HG02678 (cell line): ENCODE data around the gene LMLN.
"Not testable (repeated sequence)": the region's sequence is repeated elsewhere in the genome, so short reads cannot be mapped to it uniquely, and the experiment has no call there.

Experiments
- ATAC-seq: cut with Tn5 transposase; IDR thresholded peaks from one replicate; pipeline ENCODE4 v1.9.1; 2021; ENCODE audit warnings: mild to moderate bottlenecking, moderate library complexity; ENCODE audit not compliant: unreplicated experiment

The LMLN gene

GRCh38 chr3:197959891-197960693 lies at the start of gene LMLN:
Gene LMLN, plus strand, starts transcription at chr3:197960217. Its CDS starts 29 bp downstream, at chr3:197960246.
- ATAC-seq, result peak; percentile 98

- ATAC-seq, result no peak
Observed at GRCh38 chr3:197912741-197913476, 47.1 kb upstream of the LMLN start.

- ATAC-seq, result no peak
Observed at GRCh38 chr3:197913641-197914380, 46.2 kb upstream of the LMLN start.

- not testable (repeated sequence) for ATAC-seq
Observed at GRCh38 chr3:197921429-197922275, 38.4 kb upstream of the LMLN start.

GRCh38 chr3:197926418-197926817 lies 33.6 kb upstream of the LMLN start:
- ATAC-seq, result no peak

GRCh38 chr3:197927578-197927977 lies 32.4 kb upstream of the LMLN start:
- not testable (repeated sequence) for ATAC-seq

GRCh38 chr3:197936819-197937384 lies 23.1 kb upstream of the LMLN start:
- no peak for ATAC-seq

GRCh38 chr3:197940745-197941384 lies 19.2 kb upstream of the LMLN start:
- ATAC-seq, result no peak

- no peak for ATAC-seq
Observed at GRCh38 chr3:197942956-197943556, 17.0 kb upstream of the LMLN start.

- peak; percentile 1 for ATAC-seq
Observed at GRCh38 chr3:197949191-197949777, 10.7 kb upstream of the LMLN start.

- ATAC-seq, result peak; percentile 84
Observed at GRCh38 chr3:197949778-197950676, 10.0 kb upstream of the LMLN start, which contains the start of gene RPL35A. Gene RPL35A, plus strand, starts transcription at chr3:197950190. Its CDS starts 778 bp downstream, at chr3:197950968.

- ATAC-seq, result no peak
Observed at GRCh38 chr3:197950677-197951061, 9.3 kb upstream of the LMLN start.

GRCh38 chr3:197951392-197951990 lies 8.5 kb upstream of the LMLN start:
- no peak for ATAC-seq

- ATAC-seq, result no peak
Observed at GRCh38 chr3:197952440-197952839, 7.6 kb upstream of the LMLN start.

- no peak for ATAC-seq
Observed at GRCh38 chr3:197953325-197953724, 6.7 kb upstream of the LMLN start.

- no peak for ATAC-seq
Observed at GRCh38 chr3:197953881-197954280, 6.1 kb upstream of the LMLN start.

GRCh38 chr3:197955892-197956477 lies 4.0 kb upstream of the LMLN start:
- no peak for ATAC-seq
